ENCODE measurements around the gene EHMT2.
A peak's percentile ranks its signal among the peaks of the same experiment; 100 is the strongest.
"Not testable (repeated sequence)": the region's sequence is repeated elsewhere in the genome, so short reads cannot be mapped to it uniquely, and the experiment has no call there.

EHMT2 gene

GRCh38 chr6:31897612-31898382, at the start of gene EHMT2:
EHMT2 (minus strand) TSS chr6:31897698; CDS start chr6:31897677, 21 bp downstream.
- peak; percentile 83 to 99 (median 88) for DNase-seq
- intact Hi-C loops (cut with DNase I): loop anchor here (2.0 kb wide), 1 partner anchor 35 kb away; the partner anchor contains the start of gene NEU1

DNA sequence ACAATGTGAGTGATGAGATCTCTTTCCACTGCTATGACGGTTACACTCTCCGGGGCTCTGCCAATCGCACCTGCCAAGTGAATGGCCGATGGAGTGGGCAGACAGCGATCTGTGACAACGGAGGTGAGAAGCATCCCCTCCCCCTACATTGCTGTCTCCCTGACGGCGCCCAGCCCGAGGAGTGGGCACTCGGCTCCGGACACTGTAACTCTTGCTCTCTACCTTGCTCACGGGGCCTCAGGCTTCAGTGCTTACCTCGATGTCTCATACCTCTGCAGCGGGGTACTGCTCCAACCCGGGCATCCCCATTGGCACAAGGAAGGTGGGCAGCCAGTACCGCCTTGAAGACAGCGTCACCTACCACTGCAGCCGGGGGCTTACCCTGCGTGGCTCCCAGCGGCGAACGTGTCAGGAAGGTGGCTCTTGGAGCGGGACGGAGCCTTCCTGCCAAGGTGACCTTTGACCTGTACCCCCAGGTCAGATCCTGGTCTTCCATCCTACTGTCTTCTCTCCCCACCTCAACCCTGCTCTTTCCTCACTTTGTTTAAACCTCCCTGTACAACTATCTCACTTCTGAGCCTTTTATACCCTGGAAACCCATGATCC, 49.7 kb upstream of the EHMT2 start:
- intact Hi-C loops (cut with DNase I): no loop called here
- DNase-seq: peak in 1 of 10 donors; percentile 69

DNA sequence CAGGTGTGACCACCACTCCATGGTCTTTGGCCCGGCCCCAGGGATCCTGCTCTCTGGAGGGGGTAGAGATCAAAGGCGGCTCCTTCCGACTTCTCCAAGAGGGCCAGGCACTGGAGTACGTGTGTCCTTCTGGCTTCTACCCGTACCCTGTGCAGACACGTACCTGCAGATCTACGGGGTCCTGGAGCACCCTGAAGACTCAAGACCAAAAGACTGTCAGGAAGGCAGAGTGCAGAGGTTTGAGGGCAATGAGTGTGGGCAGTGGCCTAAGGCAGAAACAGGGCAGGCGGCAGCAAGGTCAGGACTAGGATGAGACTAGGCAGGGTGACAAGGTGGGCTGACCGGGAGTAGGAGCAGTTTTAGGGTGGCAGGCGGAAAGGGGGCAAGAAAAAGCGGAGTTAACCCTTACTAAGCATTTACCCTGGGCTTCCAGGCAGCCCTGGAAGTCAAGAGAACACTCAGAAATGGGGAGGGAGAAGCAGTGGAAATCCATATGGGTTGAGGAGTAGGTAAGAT, 48.9 kb upstream of the EHMT2 start:
- peak in 1 of 10 donors; percentile 44 for DNase-seq
- intact Hi-C loops (cut with DNase I): no loop called here

- intact Hi-C loops (cut with DNase I): no loop called here
- peak in 1 of 10 donors; percentile 81 for DNase-seq
These were observed 48.2 kb upstream of the EHMT2 start, which contains the start of gene CFB for GRCh38 chr6:31945507-31946369. CFB (plus strand) TSS chr6:31946095; CDS start chr6:31946222, 127 bp downstream.

GRCh38 chr6:31945154-31945506, 47.6 kb upstream of the EHMT2 start:
- intact Hi-C loops (cut with DNase I): no loop called here
- DNase-seq: peak in 1 of 10 donors; percentile 67

GRCh38 chr6:31943742-31944141, 46.2 kb upstream of the EHMT2 start:
- intact Hi-C loops (cut with DNase I): no loop called here
- peak in 1 of 10 donors; percentile 41 for DNase-seq

GRCh38 chr6:31940256-31940664, 42.8 kb upstream of the EHMT2 start:
- intact Hi-C loops (cut with DNase I): no loop called here
- DNase-seq: no peak

GRCh38 chr6:31935823-31936222, 38.3 kb upstream of the EHMT2 start:
- intact Hi-C loops (cut with DNase I): no loop called here
- no peak for DNase-seq

DNA sequence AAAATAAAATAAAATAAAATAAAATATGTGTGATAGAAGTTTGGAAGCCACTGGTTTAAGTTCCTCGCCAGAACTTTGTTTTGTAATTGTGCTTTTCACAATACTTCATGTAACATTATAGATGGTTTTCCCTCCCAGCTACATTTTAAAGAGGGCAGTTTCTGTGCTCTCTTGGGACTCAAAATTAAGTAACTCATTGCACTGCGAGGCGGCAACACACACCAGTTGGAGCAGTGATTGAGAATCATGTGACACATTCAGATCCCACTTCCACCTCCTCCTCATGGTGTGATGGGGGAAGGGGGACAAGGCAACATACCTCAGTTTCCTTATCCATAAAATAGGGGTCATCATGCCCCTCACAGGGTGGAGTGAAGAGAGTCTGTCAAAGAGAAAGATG, 37.5 kb upstream of the EHMT2 start:
- no peak for DNase-seq
- intact Hi-C loops (cut with DNase I): no loop called here

DNA sequence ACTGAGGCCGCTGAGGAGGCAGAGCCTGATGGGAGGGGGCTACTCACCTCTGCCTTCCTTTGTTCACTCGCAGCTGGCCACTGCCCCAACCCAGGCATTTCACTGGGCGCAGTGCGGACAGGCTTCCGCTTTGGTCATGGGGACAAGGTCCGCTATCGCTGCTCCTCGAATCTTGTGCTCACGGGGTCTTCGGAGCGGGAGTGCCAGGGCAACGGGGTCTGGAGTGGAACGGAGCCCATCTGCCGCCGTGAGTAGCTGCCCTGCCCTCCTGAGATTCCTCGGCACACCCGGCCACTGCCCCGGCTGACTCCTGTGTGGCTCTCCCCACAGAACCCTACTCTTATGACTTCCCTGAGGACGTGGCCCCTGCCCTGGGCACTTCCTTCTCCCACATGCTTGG, 36.0 kb upstream of the EHMT2 start:
- peak in 1 of 10 donors; percentile 85 for DNase-seq
- intact Hi-C loops (cut with DNase I): no loop called here

- DNase-seq; intact Hi-C loops (cut with DNase I): not testable (repeated sequence)
These were observed 34.6 kb upstream of the EHMT2 start for GRCh38 chr6:31932137-31932536.

GRCh38 chr6:31930962-31931361, 33.5 kb upstream of the EHMT2 start:
- DNase-seq: no peak
- intact Hi-C loops (cut with DNase I): no loop called here

DNA sequence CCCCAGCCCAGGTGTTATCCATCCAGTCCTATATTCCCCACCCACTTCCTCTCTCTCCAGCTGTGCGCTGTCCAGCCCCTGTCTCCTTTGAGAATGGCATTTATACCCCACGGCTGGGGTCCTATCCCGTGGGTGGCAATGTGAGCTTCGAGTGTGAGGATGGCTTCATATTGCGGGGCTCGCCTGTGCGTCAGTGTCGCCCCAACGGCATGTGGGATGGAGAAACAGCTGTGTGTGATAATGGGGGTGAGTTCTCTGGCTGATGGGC, 31.1 kb upstream of the EHMT2 start:
- intact Hi-C loops (cut with DNase I): no loop called here
- DNase-seq: no peak

DNA sequence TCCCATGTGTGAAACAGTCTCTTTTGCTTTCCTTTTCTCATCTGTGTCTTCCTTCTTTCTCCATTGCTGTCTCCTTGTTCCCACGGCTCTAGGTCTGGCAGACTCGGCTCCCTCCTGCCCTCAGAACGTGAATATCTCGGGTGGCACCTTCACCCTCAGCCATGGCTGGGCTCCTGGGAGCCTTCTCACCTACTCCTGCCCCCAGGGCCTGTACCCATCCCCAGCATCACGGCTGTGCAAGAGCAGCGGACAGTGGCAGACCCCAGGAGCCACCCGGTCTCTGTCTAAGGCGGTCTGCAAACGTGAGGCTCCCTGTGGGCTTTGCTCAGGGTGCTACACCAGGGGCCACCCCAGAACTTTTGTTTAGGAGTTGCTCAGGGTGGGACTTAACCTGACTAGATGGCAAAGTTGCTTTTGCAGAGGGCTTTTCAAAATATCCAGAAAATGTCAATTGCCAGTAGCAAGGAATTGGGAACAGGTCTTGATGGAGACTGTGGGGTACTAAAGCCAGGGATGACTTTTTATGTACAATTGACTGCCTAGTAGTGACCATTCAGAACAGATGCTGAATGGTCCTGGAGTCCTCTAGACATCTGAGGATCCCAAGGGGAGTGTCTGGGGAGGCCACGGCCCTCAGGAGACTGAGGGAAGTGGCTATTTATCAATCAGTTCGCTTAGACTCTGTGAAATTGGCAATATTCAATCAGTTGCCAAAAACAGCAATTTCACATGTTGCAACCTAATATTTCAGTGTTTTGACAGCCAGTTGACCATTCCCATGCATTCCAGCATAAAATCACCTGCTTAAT, 30.6 kb upstream of the EHMT2 start:
- intact Hi-C loops (cut with DNase I): no loop called here
- DNase-seq: no peak

DNA sequence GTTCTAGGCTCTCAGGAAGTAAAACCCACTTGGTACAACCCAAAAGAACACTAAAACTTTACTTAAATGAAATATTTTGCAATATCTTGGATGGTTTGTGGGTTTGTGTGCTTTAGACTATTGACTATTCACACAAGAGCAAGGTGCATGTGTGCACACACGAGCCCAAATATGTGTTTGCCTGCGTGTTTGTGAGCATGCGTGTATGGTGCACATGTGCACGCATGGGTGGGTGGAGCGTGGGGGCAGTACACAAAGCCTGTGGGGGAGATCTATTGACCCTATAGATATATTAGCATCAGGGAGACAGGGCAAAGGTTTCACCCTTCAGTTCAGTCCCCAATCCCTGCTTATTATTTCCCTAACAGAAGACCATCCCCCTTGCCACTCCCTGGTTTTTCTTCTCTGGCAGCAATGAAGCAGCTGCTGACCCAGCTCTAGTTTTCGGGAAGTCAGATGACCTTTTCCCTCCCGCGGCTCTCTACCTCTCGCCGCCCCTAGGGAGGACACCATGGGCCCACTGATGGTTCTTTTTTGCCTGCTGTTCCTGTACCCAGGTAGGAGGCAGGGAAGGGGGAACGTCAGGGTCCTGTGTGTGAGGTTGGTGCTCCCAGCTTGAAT, 29.9 kb upstream of the EHMT2 start, which contains the start of gene C2:
C2 (plus strand) TSS at position 476 of the 621 bp plus-strand sequence; CDS start at position 512, 36 bp downstream.
- intact Hi-C loops (cut with DNase I): no loop called here
- DNase-seq: no peak

- intact Hi-C loops (cut with DNase I): no loop called here
- DNase-seq: no peak
These were observed 25.4 kb upstream of the EHMT2 start for GRCh38 chr6:31922942-31923341.

DNA sequence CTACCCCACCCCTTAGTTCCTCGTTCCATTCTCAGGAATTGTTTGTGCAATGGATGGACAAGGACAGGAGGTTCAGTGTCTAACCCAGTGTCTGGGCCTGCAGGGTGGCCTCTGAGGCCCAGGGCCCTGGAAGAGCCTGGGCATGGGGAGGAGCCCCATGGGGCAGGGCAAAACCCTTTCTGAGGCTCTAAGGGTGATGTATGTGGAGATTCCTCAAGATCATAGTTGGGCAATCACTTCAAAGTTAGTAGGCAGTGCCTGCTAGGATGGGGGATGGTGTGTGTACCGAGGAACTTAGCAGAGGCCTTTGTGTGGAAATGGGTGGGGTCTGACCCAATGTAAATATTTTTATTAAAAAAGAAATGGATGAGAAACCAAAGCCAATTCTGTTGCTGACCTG, 23.3 kb upstream of the EHMT2 start:
- DNase-seq: no peak
- intact Hi-C loops (cut with DNase I): no loop called here

- DNase-seq: no peak
- intact Hi-C loops (cut with DNase I): no loop called here
These were observed 22.3 kb upstream of the EHMT2 start for GRCh38 chr6:31919624-31920303.

- intact Hi-C loops (cut with DNase I): no loop called here
- DNase-seq: no peak
These were observed 20.7 kb upstream of the EHMT2 start for GRCh38 chr6:31918069-31918720.

Measured in posterior cingulate gyrus (tissue), 11 donors.